Measurements from ENCODE around the gene SRSF10.

GRCh38 chr1:23996700-23997229, 16.6 kb upstream of the SRSF10 start:
- TF ChIP-seq ZNF2 (tag by site-specific recombination; IDR thresholded peaks at IDR 0.05) (no peak), ZNF571 (tag by site-specific recombination; IDR thresholded peaks at IDR 0.05) (no peak), ZNF558 (tag by site-specific recombination; IDR thresholded peaks at IDR 0.05) (no peak), CTCF (tag by site-specific recombination; IDR thresholded peaks at IDR 0.05) (no peak), ZNF544 (tag by site-specific recombination; IDR thresholded peaks at IDR 0.05) (no peak), REST (tag by site-specific recombination; IDR thresholded peaks at IDR 0.05) (no peak), ZNF324 (tag by site-specific recombination; IDR thresholded peaks at IDR 0.05) (no peak), ZNF561 (tag by site-specific recombination; IDR thresholded peaks at IDR 0.05; ENCODE audit: borderline replicate concordance) (no peak), ZNF280D (tag by site-specific recombination; IDR thresholded peaks at IDR 0.05) (no peak), ZNF274 (IDR thresholded peaks at IDR 0.05; ENCODE audit: low read length) (no peak), ZNF274 (tag by site-specific recombination; IDR thresholded peaks at IDR 0.05; ENCODE audit: borderline replicate concordance) (no peak), ZNF768 (tag by site-specific recombination; IDR thresholded peaks at IDR 0.05) (no peak), ZNF362 (tag by site-specific recombination; IDR thresholded peaks at IDR 0.05) (no peak)
